Activated CD4-positive, CD25-positive, alpha-beta regulatory T cell (primary cell): ENCODE data around the gene OR2W3.

Experiments used
- DNase-seq, 4 experiments: peaks; one replicate each; lab custom pipeline; 2025; lab: John Stamatoyannopoulos, UW

The OR2W3 gene

GRCh38 chr1:247895163-247895637 lies at the start of gene OR2W3:
Gene OR2W3, plus strand, starts transcription at chr1:247895587. Its CDS starts 0 bp downstream, at chr1:247895587.
- DNase-seq, result no peak

DNA sequence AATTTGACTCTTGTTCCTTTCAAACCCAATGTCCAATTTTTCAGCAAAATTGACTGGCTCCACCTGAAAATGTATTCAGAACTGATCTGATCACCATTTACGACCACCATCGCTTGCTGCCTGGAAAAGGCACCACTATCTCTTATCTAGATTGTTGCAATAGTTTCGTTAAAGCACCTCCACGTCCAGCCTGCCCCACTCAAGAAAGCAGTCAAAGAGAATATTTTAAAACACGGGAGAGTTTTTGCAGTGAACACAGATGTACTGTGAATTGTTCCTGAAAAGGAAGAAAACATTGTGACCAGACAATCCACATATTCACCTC lies 49.7 kb upstream of the OR2W3 start:
- no peak for DNase-seq

GRCh38 chr1:247848346-247848745 lies 47.0 kb upstream of the OR2W3 start:
- no peak for DNase-seq

DNA sequence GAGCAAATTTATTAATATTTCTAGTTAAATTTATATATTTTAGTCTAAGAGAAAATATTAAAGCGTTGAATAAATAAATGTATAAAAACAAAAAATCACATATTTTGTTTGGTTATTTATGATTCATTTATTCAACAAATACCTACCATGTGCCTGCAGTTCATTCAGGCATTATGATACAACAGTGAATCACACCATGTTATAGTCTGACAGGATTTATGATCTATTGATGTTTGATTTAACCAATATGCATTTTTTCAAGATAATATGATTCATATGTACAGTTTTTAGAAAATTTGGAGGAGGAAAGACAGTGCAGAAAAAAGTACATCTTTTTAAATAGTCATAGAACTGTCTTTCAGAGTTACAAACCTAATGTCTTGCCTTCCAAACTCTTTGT lies 45.8 kb upstream of the OR2W3 start:
- DNase-seq, result no peak

DNA sequence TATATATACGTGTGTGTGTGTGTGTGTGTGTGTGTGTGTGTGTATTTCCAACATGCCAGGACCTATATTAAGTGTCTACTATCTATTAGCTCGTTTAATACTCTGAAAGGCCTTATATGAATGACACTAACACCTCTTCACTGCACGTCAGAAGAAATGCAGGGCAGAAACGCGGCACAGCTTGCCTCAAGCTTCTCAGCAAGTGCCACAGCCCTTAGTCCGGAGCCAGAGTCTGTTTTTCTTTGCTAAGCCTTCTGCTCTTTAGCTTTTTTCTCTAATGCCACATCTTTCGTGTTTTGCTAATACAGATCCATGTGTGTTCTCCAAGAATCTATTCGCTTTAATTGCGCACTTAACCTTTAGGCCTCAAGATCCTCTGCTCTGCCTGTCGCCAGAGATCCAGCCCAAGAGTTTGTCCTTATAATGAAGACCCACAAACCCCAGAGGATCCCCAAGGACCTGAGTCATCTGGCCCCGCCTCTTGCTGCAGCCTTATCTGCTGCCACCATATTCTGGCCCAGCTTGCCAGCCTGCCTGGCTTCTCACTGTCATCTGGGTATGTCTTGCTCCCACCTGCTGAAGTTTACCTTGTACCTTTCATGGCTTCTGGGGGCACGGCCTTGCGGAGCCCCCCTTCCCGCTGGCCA lies 40.4 kb upstream of the OR2W3 start:
- no peak for DNase-seq

GRCh38 chr1:247855911-247856310 lies 39.5 kb upstream of the OR2W3 start:
- DNase-seq, result no peak

DNA sequence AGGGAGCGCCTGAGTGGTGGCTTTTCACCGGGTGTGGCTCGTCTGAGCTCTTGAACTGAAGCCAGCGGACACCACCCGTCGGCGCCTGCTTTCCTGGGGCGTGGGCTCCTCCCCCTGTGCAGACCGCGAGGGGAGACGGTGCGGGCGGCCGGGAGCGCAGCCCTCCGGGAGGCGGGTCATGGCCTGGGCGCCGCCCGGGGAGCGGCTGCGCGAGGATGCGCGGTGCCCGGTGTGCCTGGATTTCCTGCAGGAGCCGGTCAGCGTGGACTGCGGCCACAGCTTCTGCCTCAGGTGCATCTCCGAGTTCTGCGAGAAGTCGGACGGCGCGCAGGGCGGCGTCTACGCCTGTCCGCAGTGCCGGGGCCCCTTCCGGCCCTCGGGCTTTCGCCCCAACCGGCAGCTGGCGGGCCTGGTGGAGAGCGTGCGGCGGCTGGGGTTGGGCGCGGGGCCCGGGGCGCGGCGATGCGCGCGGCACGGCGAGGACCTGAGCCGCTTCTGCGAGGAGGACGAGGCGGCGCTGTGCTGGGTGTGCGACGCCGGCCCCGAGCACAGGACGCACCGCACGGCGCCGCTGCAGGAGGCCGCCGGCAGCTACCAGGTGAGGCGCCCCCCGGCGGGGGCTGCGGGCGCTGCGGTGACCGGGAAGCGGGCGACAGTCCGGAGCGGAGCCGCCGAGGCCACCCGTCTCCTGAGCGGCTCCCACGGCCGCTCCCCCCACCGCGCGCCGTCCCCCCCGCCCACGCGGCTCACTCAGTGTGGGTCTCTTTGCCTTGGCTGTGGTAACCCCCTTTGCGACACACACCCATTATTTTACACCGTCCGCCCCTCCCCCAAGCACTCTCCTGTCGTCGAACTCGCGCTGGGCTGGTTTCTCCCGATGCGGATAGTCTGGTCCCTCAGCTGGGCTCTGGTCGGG lies 38.1 kb upstream of the OR2W3 start, which contains the start of gene TRIM58:
Gene TRIM58 (plus strand): TSS at position 119 of the 916 bp plus-strand sequence. CDS start 60 bp downstream, at position 179.
- no peak for DNase-seq

DNA sequence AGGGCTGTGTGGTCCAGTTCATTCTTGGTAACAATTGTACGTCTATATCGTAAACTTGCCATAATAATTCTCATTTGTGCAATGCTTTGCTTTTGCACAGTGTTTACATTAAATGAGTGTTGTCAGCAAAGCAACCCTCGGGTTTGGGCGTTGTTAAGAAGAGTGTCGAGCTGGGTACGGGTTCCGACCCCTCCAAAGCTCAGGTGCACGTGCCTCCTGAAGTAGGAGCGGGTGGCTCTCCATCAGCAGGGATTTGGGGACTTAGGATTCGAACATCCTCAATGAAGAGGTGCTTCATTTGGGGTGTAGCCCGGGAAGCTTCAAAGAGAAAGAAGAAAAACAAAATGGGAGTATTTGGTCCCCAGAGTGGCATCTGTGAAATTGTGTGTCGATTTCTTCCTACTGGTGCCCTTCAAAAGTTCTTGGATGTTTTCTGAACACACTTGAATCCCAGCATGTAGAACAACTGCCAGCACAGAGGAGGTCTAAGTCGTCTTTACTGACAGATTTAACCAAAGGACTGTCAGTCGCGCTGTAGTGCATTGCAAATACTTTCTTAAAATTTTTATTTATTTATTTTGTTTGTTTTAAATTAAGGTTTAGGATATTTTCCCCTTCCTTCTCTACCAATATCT lies 37.3 kb upstream of the OR2W3 start:
- no peak for DNase-seq

DNA sequence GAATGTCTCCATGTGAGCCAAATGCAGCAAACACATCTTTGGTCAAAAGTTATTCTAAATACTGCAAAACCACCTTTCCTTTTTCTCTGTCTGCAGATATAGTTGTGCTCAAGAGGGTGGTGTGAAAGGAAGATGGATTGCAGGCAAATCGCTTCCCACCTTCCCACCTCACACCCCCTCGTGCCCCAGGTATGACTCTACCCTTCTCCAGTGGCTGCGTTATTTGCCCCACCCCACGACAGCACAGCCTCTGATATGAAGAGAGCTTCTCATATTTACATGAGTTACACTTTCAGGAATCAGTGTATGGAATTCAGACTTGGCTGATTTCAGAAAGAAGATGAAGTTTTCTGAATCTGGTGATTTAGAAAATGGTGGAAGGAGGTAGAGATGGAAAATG lies 32.6 kb upstream of the OR2W3 start:
- no peak for DNase-seq

GRCh38 chr1:247864644-247865043 lies 30.7 kb upstream of the OR2W3 start:
- DNase-seq, result no peak

GRCh38 chr1:247865416-247865815 lies 30.0 kb upstream of the OR2W3 start:
- no peak for DNase-seq

GRCh38 chr1:247883346-247883745 lies 12.0 kb upstream of the OR2W3 start:
- no peak for DNase-seq

GRCh38 chr1:247884797-247885413 lies 10.5 kb upstream of the OR2W3 start:
- no peak for DNase-seq

DNA sequence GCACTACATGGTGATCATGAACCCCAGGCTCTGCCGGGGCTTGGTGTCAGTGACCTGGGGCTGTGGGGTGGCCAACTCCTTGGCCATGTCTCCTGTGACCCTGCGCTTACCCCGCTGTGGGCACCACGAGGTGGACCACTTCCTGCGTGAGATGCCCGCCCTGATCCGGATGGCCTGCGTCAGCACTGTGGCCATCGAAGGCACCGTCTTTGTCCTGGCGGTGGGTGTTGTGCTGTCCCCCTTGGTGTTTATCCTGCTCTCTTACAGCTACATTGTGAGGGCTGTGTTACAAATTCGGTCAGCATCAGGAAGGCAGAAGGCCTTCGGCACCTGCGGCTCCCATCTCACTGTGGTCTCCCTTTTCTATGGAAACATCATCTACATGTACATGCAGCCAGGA lies 589 bp downstream of the OR2W3 start:
- no peak for DNase-seq

GRCh38 chr1:247904122-247904521 lies 8.7 kb downstream of the OR2W3 start:
- DNase-seq, result no peak

GRCh38 chr1:247905181-247905580 lies 9.8 kb downstream of the OR2W3 start:
- DNase-seq, result no peak

DNA sequence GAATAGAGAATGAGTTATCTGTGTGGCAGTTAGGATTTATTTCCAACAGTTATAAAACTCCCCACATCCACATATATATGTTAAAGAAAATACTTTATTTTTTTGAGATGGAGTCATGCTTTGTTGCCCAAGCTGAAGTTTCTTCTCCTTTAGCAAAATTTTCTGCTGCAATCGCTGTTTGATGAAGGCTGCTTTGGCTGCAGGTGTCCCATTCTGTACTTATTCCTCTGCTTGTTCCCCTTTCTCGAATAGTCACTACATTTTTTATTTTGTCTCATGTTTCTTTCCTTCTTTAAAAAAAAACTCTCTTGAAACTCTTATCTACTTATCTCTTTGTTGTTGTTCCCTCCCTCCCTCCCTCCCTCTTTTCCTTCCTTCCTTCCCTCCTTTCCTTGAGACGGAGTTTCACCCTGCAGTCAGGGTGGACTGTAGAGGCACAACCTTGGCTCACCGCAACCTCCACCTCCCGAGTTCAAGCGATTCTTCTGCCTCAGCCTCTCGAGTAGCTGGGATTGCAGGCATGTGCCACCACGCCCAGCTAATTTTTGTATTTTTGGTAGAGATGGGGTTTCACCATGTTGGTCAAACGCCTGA lies 10.6 kb downstream of the OR2W3 start:
- DNase-seq, result no peak

DNA sequence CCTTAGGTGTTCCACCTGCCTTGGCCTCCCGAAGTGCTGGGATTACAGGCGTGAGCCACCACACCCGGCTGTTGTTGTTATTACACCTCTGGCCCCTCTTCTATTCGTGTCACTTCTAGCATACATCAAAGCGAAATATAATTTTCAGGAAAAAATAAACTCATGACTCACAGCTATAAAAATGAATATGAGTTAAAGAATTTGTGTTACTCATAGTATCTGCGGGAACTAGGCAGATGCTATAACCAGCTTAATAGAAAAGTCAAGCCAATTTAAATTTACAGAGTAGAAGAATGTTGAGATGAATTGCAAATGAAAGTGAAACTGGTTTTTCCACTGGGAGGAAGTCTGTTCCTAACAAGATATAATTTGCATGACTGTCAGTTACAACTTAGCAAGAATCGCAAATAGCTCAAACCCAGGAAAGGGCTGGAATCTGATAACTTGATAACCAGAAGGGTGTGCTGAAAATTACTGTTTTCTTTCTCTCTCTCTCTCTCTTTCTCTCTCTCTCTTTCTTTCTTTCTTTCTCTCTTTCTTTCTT lies 11.2 kb downstream of the OR2W3 start:
- no peak for DNase-seq

DNA sequence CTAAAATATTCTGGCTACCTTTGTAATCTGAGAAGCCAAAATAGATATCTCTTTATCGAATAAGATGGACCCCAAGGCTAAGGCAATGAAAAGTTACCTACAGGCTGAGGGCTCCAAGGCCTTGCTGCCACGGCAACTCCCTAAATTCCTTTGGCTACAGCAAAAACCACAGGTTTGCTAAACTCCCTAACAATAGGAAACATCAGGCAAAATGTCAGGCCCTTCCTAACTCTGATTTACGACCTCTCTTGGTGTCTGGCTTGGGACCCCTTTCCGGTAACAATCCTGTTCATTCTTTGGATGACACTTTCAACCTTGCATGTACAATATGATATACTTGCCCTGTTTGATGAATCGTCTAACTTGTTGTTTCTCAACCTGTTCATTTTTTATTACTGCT lies 13.4 kb downstream of the OR2W3 start:
- DNase-seq, result no peak

DNA sequence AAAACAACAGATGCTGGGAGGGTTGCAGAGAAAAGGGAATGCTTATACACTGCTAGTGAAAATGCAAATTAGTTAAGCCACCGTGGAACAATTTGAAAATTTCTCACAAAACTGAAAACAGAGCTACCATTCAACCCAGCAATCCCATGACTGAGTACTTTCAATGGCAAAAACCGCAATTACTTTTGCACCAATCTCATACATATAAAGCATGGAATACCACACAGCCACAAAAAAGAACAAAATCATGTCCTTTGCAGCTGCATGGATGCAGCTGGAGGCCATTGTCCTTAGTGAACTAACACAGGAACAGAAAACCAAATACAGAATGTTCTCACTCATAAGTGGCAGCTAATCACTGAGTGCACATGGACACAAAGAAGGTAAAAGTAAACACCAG lies 18.4 kb downstream of the OR2W3 start:
- DNase-seq, result no peak

- no peak for DNase-seq
These were observed 19.7 kb downstream of the OR2W3 start for GRCh38 chr1:247914941-247915662.
